ENCODE measurements around the gene PCK2. TPM values are rescaled to one million over a fixed set of nuclear protein-coding genes. Genes with fewer than 3 reads are reported as not detected.

The PCK2 gene
- total RNA-seq, 2 donors from 2014 or later, result 1.8 to 10.7 TPM

DNA sequence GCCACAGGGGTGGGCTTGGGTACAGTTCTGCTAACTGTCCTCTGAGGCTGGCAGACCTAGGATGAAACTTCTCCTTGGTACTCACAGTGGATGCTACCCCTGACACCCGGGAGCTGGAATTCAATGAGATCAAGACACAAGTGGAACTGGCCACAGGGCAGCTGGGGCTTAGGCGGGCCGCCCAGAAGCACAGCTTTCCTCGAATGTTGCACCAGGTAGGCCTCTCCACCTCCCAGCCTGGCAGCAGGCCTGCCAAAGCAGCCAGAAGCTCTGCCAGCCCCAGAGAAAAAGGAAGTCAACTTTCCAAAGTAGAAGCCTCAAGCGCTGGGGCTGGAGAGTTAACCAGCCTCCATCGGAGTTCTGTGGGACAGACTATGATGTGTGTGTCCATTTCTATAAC is 23.1 kb downstream of the PCK2 start:
- TF ChIP-seq, protein P1, sequence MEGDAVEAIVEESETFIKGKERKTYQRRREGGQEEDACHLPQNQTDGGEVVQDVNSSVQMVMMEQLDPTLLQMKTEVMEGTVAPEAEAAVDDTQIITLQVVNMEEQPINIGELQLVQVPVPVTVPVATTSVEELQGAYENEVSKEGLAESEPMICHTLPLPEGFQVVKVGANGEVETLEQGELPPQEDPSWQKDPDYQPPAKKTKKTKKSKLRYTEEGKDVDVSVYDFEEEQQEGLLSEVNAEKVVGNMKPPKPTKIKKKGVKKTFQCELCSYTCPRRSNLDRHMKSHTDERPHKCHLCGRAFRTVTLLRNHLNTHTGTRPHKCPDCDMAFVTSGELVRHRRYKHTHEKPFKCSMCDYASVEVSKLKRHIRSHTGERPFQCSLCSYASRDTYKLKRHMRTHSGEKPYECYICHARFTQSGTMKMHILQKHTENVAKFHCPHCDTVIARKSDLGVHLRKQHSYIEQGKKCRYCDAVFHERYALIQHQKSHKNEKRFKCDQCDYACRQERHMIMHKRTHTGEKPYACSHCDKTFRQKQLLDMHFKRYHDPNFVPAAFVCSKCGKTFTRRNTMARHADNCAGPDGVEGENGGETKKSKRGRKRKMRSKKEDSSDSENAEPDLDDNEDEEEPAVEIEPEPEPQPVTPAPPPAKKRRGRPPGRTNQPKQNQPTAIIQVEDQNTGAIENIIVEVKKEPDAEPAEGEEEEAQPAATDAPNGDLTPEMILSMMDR (IDR thresholded peaks at IDR 0.05), result no peak
- H3K4me1 ChIP-seq, result peaks cover 0 to 22% of the 10 kb centered on the region in 2 donors
- peaks cover 52% of the 10 kb centered on the region for H3K36me3 ChIP-seq
- H3K27me3 ChIP-seq, result no peaks in the 10 kb centered on the region
- no peak overlapping the region for H3K27ac ChIP-seq
- no peak overlapping the region for H3K4me3 ChIP-seq
- H3K9me3 ChIP-seq, result no peaks in the 10 kb centered on the region
- DNase-seq (ENCODE audit: low spot score), result no peak

DNA sequence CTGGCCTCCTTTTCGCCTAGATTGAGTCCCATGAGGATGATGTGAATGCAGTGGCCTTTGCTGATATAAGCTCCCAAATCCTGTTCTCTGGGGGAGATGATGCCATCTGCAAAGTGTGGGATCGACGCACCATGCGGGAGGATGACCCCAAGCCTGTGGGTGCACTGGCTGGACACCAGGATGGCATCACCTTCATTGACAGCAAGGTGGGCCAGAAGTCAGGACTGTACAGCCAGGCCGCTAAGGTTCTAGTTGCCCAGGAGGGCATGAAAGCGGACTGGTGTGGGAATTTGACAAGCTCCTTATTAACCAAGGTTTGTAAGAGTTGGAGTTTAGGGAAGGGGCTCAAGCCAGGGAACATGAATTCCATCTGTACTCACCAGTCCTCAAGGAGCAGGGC is 25.6 kb downstream of the PCK2 start:
- H3K27me3 ChIP-seq, result no peaks in the 10 kb centered on the region
- peaks cover 0 to 18% of the 10 kb centered on the region in 2 donors for H3K4me1 ChIP-seq
- H3K9me3 ChIP-seq, result no peaks in the 10 kb centered on the region
- H3K27ac ChIP-seq, result no peak overlapping the region
- TF ChIP-seq, protein P1 (IDR thresholded peaks at IDR 0.05), result no peak
- no peak for DNase-seq (ENCODE audit: low spot score)
- no peak overlapping the region for H3K4me3 ChIP-seq
- peaks cover 66% of the 10 kb centered on the region for H3K36me3 ChIP-seq

GRCh38 chr14:24121210-24121609 is 27.1 kb downstream of the PCK2 start:
- H3K36me3 ChIP-seq, result peaks cover 66% of the 10 kb centered on the region
- H3K9me3 ChIP-seq, result no peaks in the 10 kb centered on the region
- no peak for DNase-seq (ENCODE audit: low spot score)
- no peak overlapping the region for H3K4me3 ChIP-seq
- no peak overlapping the region for H3K27ac ChIP-seq
- TF ChIP-seq, protein P1 (IDR thresholded peaks at IDR 0.05), result no peak
- peaks cover 0 to 9% of the 10 kb centered on the region in 2 donors for H3K4me1 ChIP-seq
- H3K27me3 ChIP-seq, result no peaks in the 10 kb centered on the region

- H3K27ac ChIP-seq, result no peak overlapping the region
- no peaks in the 10 kb centered on the region for H3K4me1 ChIP-seq
- no peak for DNase-seq (ENCODE audit: low spot score)
- H3K9me3 ChIP-seq, result no peaks in the 10 kb centered on the region
- TF ChIP-seq, protein P1 (IDR thresholded peaks at IDR 0.05), result no peak
- peaks cover 60% of the 10 kb centered on the region for H3K36me3 ChIP-seq
- H3K27me3 ChIP-seq, result no peaks in the 10 kb centered on the region
- no peak overlapping the region for H3K4me3 ChIP-seq
Measured at GRCh38 chr14:24122416-24122815, 28.3 kb downstream of the PCK2 start.

DNA sequence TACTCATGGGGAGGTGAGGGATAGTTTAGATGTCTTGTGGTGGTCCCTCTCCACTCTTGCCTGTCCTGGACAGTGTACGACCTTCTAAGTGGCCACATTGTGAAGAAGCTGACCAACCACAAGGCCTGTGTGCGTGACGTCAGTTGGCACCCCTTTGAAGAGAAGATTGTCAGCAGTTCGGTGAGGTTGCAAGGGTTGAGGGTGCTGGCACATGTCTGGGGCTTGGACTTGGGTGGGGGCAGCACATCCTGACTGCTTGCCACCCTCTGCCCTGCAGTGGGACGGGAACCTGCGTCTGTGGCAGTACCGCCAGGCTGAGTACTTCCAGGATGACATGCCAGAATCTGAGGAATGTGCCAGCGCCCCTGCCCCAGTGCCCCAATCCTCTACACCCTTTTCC is 28.8 kb downstream of the PCK2 start:
- Histone ChIP-seq H3K27ac (no peak overlapping the region), H3K9me3 (no peaks in the 10 kb centered on the region), H3K4me3 (no peak overlapping the region), H3K27me3 (no peaks in the 10 kb centered on the region), H3K36me3 (peaks cover 56% of the 10 kb centered on the region), H3K4me1 (no peaks in the 10 kb centered on the region)
- no peak for DNase-seq (ENCODE audit: low spot score)
- TF ChIP-seq, protein P1 (IDR thresholded peaks at IDR 0.05), result no peak
